Adipocyte (in vitro differentiated cells): ENCODE data around the gene ATG13.
A peak's percentile ranks its signal among the peaks of the same experiment; 100 is the strongest.
"Not testable (repeated sequence)": the region's sequence is repeated elsewhere in the genome, so short reads cannot be mapped to it uniquely, and the experiment has no call there.

Experiments used
- DNase-seq: peaks from one replicate; pipeline ENCODE4 v3.0.0-alpha.2; 2015; ENCODE audit warnings: low read depth
- H3K27me3 ChIP-seq: replicated peaks from 2 replicates; pipeline ENCODE4 v1.7.0; 2013; ENCODE audit warnings: mild to moderate bottlenecking, low read length, moderate library complexity; ENCODE audit not compliant: control insufficient read depth, insufficient read depth
- H3K36me3 ChIP-seq: 2 replicates; pipeline ENCODE4 v1.7.0; 2013; ENCODE audit warnings: low read length, mild to moderate bottlenecking, moderate library complexity; ENCODE audit not compliant: control insufficient read depth, insufficient read depth, severe bottlenecking
- H3K4me1 ChIP-seq: 2 replicates; pipeline ENCODE4 v1.7.0; 2013; ENCODE audit warnings: mild to moderate bottlenecking, low read length, moderate library complexity; ENCODE audit not compliant: control insufficient read depth, insufficient read depth
- H3K4me3 ChIP-seq: 2 replicates; pipeline ENCODE4 v1.7.0; 2013; ENCODE audit warnings: mild to moderate bottlenecking, low read length, moderate library complexity
- H3K9ac ChIP-seq: 2 replicates; pipeline ENCODE4 v1.7.0; 2013; ENCODE audit warnings: mild to moderate bottlenecking, low read length, moderate library complexity
- H3K9me3 ChIP-seq: 2 replicates; pipeline ENCODE4 v1.7.0; 2013; ENCODE audit warnings: mild to moderate bottlenecking, low read length, moderate library complexity; ENCODE audit not compliant: control insufficient read depth

ATG13 gene

DNA sequence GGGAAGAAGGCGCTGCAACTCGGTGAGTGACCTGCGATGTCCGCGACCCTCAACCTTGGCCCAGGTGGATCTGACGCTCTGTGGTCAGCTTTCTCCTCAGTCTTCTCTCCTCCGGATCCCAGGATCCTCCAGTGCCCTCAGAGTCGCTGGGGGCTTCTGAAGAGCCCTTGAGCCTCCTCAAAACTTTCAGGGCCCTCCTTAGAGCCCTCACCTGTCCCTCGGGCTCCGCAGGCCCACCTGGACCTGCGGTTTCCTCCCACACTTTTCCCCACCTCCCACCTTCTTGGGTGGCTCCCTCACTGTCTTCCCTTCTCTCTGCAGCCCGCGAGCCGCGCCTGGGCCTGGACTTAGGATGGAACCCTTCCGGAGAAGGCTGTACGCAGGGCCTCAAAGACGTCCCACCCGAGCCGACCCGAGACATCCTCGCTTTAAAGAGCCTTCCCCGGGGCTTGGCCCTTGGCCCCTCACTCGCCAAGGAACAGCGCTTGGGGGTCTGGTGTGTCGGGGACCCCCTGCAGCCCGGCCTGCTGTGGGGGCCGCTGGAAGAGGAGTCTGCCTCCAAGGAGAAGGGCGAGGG, 83.8 kb downstream of the ATG13 start:
- peaks cover 41% of the 10 kb centered on the region for H3K36me3 ChIP-seq
- peak; percentile 25 for DNase-seq

DNA sequence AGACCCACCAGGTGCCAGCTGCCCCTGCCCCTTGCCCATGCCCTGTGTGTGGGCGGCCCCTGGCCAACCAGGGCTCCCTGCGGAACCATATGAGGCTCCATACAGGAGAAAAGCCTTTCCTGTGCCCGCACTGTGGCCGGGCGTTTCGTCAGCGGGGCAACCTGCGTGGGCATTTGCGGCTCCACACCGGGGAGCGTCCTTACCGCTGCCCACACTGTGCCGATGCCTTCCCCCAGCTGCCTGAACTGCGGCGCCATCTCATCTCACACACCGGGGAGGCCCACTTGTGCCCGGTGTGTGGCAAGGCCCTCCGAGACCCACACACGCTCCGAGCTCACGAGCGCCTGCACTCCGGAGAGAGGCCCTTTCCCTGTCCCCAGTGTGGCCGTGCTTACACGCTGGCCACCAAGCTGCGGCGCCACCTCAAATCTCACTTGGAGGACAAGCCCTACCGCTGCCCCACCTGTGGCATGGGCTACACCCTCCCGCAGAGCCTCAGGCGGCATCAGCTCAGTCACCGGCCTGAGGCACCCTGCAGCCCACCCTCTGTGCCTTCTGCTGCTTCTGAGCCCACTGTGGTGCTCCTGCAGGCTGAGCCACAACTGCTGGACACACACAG, 87.8 kb downstream of the ATG13 start:
- peaks cover 54% of the 10 kb centered on the region for H3K36me3 ChIP-seq
- DNase-seq, result no peak
- H3K9ac ChIP-seq, result no peak overlapping the region
- H3K4me1 ChIP-seq, result peaks cover 14% of the 10 kb centered on the region
- H3K4me3 ChIP-seq, result no peak overlapping the region
- H3K27me3 ChIP-seq, result no peaks in the 10 kb centered on the region
- no peaks in the 10 kb centered on the region for H3K9me3 ChIP-seq

More for the DNA sequence above, 83.8 kb downstream of the ATG13 start:
- Histone ChIP-seq H3K9me3 (no peaks in the 10 kb centered on the region), H3K9ac (peak overlapping the region; percentile 99), H3K4me3 (peak overlapping the region; percentile 99), H3K27me3 (no peaks in the 10 kb centered on the region), H3K4me1 (peaks cover 42% of the 10 kb centered on the region)

DNA sequence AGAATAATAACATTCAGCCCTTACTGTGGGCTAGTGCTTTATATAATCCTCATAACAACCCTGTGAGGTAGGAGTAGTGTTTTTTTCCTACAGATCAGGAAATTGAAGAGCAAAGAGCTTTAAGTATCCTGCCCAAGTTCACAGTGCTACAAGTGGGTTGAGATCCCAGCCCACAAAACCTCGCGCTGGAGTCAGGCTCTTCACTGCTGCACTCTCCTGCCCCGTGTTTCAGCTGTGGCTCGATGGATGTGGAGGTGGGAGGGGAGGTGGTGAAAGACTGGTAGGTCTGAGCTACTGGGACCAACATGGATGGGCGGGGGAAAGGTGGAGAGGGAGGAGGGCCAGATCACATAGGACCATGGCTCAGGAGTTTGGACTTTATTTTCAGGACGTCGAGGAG, 89.5 kb downstream of the ATG13 start:
- peaks cover 54% of the 10 kb centered on the region for H3K36me3 ChIP-seq
- peaks cover 21% of the 10 kb centered on the region for H3K4me1 ChIP-seq
- no peak for DNase-seq
- no peak overlapping the region for H3K4me3 ChIP-seq
- no peaks in the 10 kb centered on the region for H3K9me3 ChIP-seq
- no peak overlapping the region for H3K9ac ChIP-seq
- H3K27me3 ChIP-seq, result no peaks in the 10 kb centered on the region

- peaks cover 21% of the 10 kb centered on the region for H3K4me1 ChIP-seq
- not testable (repeated sequence) for H3K9me3 ChIP-seq, H3K9ac ChIP-seq, H3K4me3 ChIP-seq, H3K27me3 ChIP-seq, DNase-seq
- H3K36me3 ChIP-seq, result peaks cover 33% of the 10 kb centered on the region
Measured at GRCh38 chr11:46709351-46709750, 92.0 kb downstream of the ATG13 start.

DNA sequence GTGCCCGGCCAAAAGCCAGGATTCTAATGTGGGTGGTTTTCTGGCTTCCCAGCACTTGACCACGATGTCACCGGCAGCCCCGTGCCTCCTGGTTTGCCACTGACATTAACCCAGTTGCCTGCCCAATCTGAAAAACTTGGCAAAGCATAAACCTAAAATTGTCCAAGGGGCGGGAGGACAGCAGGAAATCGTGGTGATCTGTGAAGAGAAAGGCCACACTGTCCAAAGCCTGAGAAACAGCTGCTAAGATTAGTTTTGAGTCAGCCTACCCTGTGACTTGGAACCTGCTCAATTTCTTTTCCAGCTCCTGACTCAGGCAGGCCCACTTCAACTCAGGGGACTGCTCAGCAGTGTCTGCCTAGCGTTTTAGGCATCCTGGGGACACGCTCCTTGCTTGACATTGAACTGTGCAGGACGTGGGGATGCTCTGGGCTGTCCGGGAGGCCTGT, 93.5 kb downstream of the ATG13 start:
- H3K4me1 ChIP-seq, result peaks cover 29% of the 10 kb centered on the region
- H3K9me3 ChIP-seq, result no peaks in the 10 kb centered on the region
- H3K9ac ChIP-seq, result peak overlapping the region; percentile 54
- peaks cover 18% of the 10 kb centered on the region for H3K36me3 ChIP-seq
- H3K4me3 ChIP-seq, result no peak overlapping the region
- H3K27me3 ChIP-seq, result no peaks in the 10 kb centered on the region
- peak; percentile 80 for DNase-seq

DNA sequence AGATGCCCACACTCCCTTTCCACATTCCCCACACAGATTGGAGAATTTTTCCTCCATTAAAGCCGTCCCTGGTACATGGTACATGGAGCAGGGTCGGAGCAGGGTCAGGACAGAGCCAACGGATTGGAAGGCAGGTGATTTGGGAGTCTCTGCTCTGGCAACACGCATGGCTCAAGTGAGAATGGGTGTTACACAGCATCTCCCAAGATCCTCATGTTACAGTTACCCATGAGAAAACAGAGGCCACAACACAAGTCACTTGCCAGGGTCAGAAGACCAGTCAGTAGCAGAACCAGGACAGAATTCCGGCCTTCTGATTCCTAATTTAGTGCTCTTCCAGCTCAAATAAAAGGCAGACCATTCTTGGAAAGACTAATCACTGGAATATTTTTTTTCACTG, 94.0 kb downstream of the ATG13 start:
- Histone ChIP-seq H3K4me1 (peaks cover 29% of the 10 kb centered on the region), H3K4me3 (no peak overlapping the region), H3K36me3 (peaks cover 13% of the 10 kb centered on the region), H3K9ac (peak overlapping the region; percentile 54), H3K9me3 (no peaks in the 10 kb centered on the region), H3K27me3 (no peaks in the 10 kb centered on the region)
- no peak for DNase-seq

DNA sequence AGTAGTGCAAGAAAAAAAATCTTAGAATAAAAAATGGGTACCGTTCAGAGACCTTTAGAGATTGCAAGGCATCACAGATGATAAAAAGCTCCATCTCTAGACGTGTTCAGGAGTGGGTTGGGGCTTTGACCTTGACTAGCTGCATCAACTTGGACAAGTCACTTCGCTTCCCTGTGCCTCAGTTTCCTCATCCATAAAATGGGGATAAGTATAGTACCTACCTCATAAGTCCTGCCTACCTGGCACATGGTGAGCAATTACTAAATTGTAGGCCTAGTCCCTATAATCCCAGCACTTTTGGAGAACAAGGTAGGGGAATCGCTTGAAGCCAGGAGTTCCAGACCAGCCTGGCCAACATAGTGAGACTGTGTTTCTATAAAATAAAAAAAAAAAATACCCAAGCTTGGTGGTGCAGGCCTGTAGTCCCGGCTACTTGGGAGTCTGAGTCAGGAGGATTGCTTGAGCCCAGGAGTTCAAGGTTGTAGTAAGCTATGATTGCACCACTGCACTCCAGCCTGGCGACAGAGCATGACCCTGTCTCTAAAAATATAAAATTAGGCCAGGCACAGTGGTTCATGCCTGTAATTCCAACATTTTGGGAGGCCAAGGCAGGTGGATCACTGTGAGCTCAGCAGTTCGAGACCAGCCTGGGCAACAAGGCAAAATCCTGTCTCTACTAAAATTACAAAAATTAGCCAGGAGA, 95.7 kb downstream of the ATG13 start:
- Histone ChIP-seq H3K9ac (no peak overlapping the region), H3K4me1 (peaks cover 30% of the 10 kb centered on the region), H3K27me3 (no peaks in the 10 kb centered on the region), H3K36me3 (no peaks in the 10 kb centered on the region), H3K9me3 (no peaks in the 10 kb centered on the region), H3K4me3 (no peak overlapping the region)
- no peak for DNase-seq

DNA sequence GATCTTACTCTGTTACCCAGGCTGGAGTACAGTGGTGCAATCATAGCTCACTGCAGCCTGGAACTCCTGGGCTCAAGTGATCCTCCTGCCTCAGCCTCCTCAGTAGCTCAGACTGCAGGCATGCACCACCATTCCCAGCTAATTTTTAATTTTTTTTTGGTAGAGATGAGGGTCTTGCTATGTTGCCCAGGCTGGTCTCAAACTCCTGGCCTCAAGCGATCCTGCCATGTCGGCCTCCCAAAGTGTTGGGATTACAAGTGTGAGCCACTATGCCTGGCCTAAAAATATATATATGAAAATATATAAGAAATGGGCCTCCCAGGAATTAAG, 100.4 kb downstream of the ATG13 start:
- not testable (repeated sequence) for H3K36me3 ChIP-seq, H3K4me3 ChIP-seq, H3K9me3 ChIP-seq, H3K9ac ChIP-seq, DNase-seq, H3K27me3 ChIP-seq
- H3K4me1 ChIP-seq, result peaks cover 19% of the 10 kb centered on the region

DNA sequence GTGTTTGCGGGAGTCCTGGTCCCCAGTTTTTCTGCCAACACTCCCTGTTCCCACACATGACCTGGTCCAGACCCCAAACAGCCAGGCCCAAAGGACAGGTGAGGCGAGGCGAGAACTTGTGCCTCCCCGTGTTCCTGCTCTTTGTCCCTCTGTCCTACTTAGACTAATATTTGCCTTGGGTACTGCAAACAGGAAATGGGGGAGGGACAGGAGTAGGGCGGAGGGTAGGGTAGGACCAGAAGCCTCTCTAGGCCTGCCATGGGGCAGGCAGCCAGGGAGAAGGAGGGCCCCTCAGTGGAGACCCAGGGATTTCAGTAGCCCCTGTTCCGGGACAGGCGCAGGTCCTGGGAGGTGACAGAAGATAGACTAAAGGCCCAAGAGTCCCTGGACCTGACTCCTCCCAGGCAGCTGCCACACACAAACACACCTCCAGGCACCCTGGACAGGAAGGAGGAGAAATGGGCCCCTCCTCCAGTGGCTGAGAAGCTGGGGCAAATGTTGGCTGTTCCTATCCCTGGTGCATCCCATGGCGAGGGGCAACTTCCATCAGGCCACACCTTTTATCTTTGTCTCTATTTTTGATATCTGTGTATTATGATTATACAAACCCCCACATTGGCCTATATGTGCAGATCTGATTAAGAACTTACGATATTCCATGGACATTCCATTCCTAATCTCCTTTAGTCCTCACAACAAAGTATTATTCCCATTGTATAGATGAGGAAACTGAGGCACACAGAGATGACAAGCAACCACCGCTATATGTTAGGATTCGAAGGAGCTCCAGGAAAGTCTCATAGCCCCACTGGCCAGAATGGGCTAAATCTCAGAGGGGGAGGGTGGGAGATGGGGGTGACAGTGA, 101.0 kb downstream of the ATG13 start:
- H3K9ac ChIP-seq, result no peak overlapping the region
- no peaks in the 10 kb centered on the region for H3K36me3 ChIP-seq
- H3K4me3 ChIP-seq, result no peak overlapping the region
- H3K27me3 ChIP-seq, result no peaks in the 10 kb centered on the region
- no peaks in the 10 kb centered on the region for H3K9me3 ChIP-seq
- DNase-seq, result no peak
- peaks cover 16% of the 10 kb centered on the region for H3K4me1 ChIP-seq

DNA sequence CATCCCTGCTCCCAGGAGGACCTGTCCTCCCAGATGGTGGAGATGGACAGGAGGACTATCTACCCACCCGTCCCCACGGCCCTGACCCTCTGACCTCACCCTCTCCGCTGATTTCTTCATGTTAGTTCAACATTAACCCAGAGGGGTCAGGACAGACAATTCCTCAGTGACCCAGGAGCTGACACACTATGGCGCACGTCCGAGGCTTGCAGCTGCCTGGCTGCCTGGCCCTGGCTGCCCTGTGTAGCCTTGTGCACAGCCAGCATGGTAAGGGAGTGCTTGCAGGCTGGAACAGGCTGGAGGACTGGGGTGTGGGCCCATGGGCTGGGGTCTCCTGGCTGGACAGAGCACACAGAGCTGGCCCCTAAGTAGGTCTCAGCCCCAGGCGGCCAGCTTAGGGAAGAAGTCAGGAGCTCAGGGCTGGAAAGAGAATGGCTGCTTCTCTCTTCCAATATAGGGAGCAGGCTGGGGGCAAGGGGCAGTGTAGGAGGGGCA, 101.7 kb downstream of the ATG13 start, which contains the start of gene F2:
Gene F2 (plus strand): TSS at position 166 of the 495 bp plus-strand sequence. CDS start 23 bp downstream, at position 189.
- Histone ChIP-seq H3K36me3 (no peaks in the 10 kb centered on the region), H3K9ac (no peak within 1 kb of the TSS), H3K4me1 (peaks cover 12% of the 10 kb centered on the region), H3K27me3 (no peaks in the 10 kb centered on the region), H3K4me3 (no peak within 1 kb of the TSS), H3K9me3 (no peaks in the 10 kb centered on the region)
- DNase-seq, result no peak
